A549 (cell line): Measurements from ENCODE around the gene TESPA1.

Source experiments
- CEBPB ChIP-seq, 2 experiments: fragments of >200 bp in 1 of 2; sonication (Bioruptor Twin) in 1 of 2; formaldehyde crosslinking in 1 of 2; IDR thresholded peaks; 2 replicates each; pipeline ENCODE4 v1.6.1; 2012 to 2016
- CHD4 ChIP-seq: fragments of 200-600 bp; sonication (generic); IDR thresholded peaks from 2 replicates; pipeline ENCODE4 v1.6.1; 2016; ENCODE audit warnings: antibody characterized with exemption, mild to moderate bottlenecking, borderline replicate concordance
- CTCF ChIP-seq: fragments of >200 bp; sonication (Bioruptor Twin); formaldehyde crosslinking; IDR thresholded peaks from 3 replicates; pipeline ENCODE4 v1.5.1; 2016
- EP300 ChIP-seq, 2 experiments: fragments of >200 bp; sonication (Bioruptor Twin); formaldehyde crosslinking; IDR thresholded peaks; 2 replicates in 1 of 2; 3 replicates in 1 of 2; pipeline ENCODE4 v1.6.1; 2016 to 2017
- HDAC2 ChIP-seq: fragments of 200-600 bp; sonication (generic); IDR thresholded peaks from 2 replicates; pipeline ENCODE4 v1.6.1; 2016
- KDM1A ChIP-seq: fragments of 200-600 bp; sonication (generic); IDR thresholded peaks from 2 replicates; pipeline ENCODE4 v1.6.1; 2016; ENCODE audit warnings: low read depth, mild to moderate bottlenecking
- MYC ChIP-seq: IDR thresholded peaks from 2 replicates; pipeline ENCODE4 v1.6.1; 2012; ENCODE audit warnings: mild to moderate bottlenecking, inconsistent platforms, low read length, improper control_type of control experiment, borderline replicate concordance
- NR3C1 ChIP-seq: fragments of >200 bp; sonication (Bioruptor Twin); formaldehyde crosslinking; IDR thresholded peaks from 3 replicates; pipeline ENCODE4 v1.6.1; 2017
- PBX3 ChIP-seq: IDR thresholded peaks from 2 replicates; pipeline ENCODE4 v1.6.1; 2012
- POLR2A ChIP-seq: IDR thresholded peaks from 2 replicates; pipeline ENCODE4 v1.6.1; 2012; ENCODE audit warnings: mild to moderate bottlenecking, low read length
- USF2 ChIP-seq: fragments of 450-650 bp; IDR thresholded peaks from 2 replicates; pipeline ENCODE4 v1.6.1; 2014; ENCODE audit warnings: antibody characterized with exemption
- ZFP36 ChIP-seq: fragments of 450-650 bp; IDR thresholded peaks from 2 replicates; pipeline ENCODE4 v1.6.1; 2014; ENCODE audit warnings: borderline replicate concordance; ENCODE audit not compliant: partially characterized antibody

GRCh38 chr12:54967461-54967860 is 17.1 kb downstream of the TESPA1 start:
- no peak for TF ChIP-seq CEBPB (IDR thresholded peaks at IDR 0.05)
- TF ChIP-seq HDAC2: no peak
- no peak for TF ChIP-seq POLR2A
- no peak for TF ChIP-seq CTCF
- TF ChIP-seq PBX3: no peak
- no peak for TF ChIP-seq USF2
- TF ChIP-seq KDM1A: no peak
- TF ChIP-seq NR3C1: no peak
- no peak for TF ChIP-seq ZFP36
- TF ChIP-seq EP300 (IDR thresholded peaks at IDR 0.05): no peak
- TF ChIP-seq CHD4: no peak
- no peak for TF ChIP-seq MYC
